HG03460 (cell line): ENCODE measurements around the gene ANO4.
"Not testable (repeated sequence)": the region's sequence is repeated elsewhere in the genome, so short reads cannot be mapped to it uniquely, and the experiment has no call there.

Experiments used
- ATAC-seq: cut with Tn5 transposase; IDR thresholded peaks from one replicate; pipeline ENCODE4 v1.9.1; 2021; ENCODE audit not compliant: unreplicated experiment

ANO4 gene

DNA sequence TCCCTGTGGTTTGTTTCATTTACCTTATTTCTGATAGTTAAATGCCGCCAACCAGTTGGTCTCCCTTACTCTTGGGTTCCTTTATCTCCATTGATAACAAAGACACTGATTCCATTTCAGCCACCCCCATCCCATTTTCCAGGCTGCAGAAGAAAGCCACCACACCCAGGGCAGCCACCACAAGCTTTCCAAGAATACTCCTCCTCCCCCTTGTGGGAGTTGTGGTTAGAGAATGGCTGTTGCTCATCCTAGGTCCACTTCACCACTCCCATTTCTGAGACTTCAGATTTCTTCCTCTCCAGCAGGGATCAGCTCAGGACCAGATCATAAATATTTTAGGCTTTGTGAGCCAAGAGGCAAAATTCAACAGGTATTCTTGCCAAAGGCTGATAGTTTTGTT is 73.9 kb downstream of the ANO4 start:
- no peak for ATAC-seq

DNA sequence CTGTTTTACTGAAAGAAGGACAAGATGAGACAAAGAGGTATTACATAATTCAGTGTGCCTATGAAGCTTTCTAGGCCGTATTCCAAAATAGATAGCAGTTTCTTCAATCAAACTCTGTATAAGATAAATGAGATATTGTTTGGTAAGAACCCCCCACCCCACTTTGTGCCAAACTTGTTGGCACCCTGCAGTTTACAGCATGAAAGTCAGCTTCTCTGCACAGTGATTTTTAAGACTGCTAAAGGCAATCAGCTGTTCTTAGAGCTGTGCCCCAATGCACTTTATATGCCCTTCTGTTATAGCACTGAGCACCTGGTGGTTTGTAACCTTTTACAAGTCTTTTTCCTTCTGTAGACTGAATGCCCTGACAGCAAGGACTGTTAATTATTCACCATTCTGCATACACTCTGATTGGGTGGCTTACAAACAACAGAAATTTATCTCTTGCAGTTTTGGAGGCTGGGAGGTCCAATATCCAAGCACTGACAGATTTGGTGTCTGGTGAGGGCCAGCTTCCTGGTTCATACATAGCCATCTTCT is 76.7 kb downstream of the ANO4 start:
- no peak for ATAC-seq

DNA sequence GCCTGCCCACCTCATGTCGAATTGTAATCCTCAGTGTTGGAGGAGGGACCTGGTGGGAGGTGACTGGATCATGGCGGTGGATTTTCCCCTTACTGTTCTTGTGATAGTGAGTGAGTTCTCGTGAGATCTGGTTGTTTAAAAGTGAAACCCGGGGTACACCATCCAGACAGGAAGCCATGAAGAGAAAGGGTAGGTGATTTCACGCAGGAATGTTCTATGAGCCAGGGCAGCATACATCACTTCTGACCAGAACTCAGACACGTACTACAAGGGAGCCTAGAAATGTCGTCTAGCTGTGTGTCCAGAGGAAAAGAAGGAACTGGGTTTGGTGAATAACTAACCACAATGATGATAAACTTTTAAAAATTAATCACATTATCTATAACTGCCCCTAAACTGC is 80.6 kb downstream of the ANO4 start:
- no peak for ATAC-seq

DNA sequence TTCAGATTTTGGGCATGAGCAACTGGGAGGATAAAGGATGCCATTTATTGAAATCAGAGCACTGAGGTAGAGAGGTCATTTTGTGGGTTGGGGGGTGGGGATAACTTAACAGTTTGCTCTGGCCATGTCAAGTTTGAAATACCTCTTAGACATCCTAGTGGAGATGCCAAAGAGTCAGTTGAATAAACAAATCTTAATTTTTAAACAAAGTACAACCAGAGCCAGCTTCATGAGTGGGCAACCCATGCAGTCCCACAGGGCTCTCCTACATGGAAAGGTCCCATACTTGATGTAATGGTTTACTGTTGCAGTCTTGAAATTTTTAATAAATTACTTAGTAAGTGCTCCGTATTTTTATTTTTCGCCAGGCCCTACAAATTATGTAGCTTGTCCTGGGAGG is 81.2 kb downstream of the ANO4 start:
- ATAC-seq, result no peak

GRCh38 chr12:100877776-100878175 is 83.2 kb downstream of the ANO4 start:
- no peak for ATAC-seq

GRCh38 chr12:100895192-100895591 is 100.6 kb downstream of the ANO4 start:
- ATAC-seq, result no peak

- ATAC-seq, result no peak
These were observed 101.6 kb downstream of the ANO4 start for GRCh38 chr12:100896192-100896591.

- no peak for ATAC-seq
These were observed 102.7 kb downstream of the ANO4 start for GRCh38 chr12:100897240-100897639.

DNA sequence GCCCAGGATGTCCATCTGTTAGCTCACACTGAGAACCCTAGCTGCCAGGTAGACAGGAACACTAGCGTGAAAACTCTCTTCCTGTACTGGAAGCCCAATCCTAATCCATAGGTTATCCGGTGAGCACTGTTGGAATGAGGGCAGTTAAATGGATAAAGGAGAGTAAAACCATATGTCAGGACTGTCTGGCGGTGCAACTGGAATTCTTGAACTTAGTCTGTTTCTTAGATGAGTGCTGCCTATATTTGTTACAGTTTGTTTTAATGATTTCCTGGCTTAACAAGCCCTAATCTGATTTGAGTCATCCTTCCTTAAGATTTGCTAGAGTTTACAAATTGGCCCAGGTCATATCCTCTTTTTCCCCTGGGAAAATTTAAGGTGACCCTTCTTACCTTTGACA is 104.7 kb downstream of the ANO4 start:
- no peak for ATAC-seq

DNA sequence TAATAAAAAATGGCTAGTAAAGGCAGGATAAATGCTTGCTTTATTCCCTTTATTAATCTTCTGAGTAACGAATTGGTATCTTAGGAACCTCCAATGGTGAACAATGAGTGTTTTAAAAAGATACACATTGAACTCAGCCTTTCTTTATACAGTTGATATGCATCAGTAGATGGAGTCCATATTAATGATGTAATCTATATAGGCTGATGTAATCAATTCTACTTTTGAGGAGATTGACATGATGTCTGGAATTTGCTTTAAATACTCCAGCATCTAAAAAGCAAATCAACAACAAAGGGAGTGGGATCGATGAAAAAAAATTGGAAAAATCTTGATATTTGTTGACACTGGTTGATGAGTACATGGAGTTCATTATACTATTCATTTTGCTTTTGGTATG is 106.2 kb downstream of the ANO4 start:
- ATAC-seq, result no peak

- ATAC-seq, result no peak
These were observed 106.7 kb downstream of the ANO4 start for GRCh38 chr12:100901266-100901665.

- ATAC-seq, result no peak
These were observed 109.7 kb downstream of the ANO4 start for GRCh38 chr12:100904270-100904669.

GRCh38 chr12:100908501-100908900 is 113.9 kb downstream of the ANO4 start:
- no peak for ATAC-seq

- ATAC-seq, result no peak
These were observed 119.5 kb downstream of the ANO4 start for GRCh38 chr12:100913872-100914592.

DNA sequence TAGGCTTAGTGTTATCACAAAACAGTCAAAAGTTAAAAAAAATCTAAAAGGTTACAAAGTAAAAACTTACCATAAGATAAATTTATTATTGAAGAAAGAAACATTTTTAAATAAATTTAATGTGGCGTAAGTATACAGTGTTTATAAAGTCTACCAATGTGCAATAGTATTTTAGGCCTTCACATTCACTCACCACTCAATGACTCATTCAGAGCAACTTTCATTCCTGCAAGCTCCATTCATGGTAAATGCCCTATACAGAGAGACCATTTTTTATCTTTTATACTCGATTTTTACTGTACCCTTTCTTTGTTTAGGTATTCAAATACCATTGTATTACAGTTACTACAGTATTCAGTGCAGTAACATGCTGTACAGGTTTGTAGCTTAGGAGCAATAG is 124.5 kb downstream of the ANO4 start:
- ATAC-seq, result no peak

- ATAC-seq, result no peak
These were observed 125.9 kb downstream of the ANO4 start for GRCh38 chr12:100920493-100920892.

GRCh38 chr12:100926669-100927248 is 132.2 kb downstream of the ANO4 start:
- no peak for ATAC-seq

DNA sequence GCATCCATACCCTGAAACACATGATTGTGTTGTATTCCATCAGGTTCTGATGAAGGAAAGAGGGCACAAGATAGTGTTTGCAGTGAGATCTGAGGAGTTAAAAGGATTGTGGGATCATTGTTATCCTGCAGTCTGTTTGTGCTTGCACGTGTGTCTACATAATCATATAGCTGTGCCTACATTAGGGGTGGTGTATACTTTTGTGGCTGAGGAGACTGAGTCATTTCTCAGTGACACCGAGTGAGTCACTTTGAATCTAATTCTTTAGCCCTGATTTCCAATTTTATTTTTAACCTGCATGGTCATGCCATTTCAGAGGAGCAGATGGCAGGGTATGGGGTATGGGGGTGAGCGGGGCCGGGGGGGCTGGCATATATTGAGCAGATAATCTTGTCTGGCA is 133.2 kb downstream of the ANO4 start:
- no peak for ATAC-seq

GRCh38 chr12:100932571-100932970 is 138.0 kb downstream of the ANO4 start:
- ATAC-seq, result no peak

DNA sequence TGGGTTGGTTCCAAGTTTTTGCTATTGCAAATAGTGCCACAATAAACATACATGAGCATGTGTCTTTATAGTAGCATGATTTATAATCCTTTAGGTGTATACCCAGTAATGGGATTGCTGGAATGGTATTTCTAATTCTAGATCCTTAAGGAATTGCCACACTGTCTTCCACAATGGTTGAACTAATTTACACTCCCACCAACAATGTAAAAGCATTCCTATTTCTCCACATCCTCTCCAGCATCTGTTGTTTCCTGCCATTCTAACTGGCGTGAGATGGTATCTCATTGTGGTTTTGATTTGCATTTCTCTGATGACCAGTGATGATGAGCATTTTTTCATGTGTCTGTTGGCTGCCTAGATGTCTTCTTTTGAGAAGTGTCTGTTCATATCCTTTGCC is 139.0 kb downstream of the ANO4 start:
- ATAC-seq, result not testable (repeated sequence)

DNA sequence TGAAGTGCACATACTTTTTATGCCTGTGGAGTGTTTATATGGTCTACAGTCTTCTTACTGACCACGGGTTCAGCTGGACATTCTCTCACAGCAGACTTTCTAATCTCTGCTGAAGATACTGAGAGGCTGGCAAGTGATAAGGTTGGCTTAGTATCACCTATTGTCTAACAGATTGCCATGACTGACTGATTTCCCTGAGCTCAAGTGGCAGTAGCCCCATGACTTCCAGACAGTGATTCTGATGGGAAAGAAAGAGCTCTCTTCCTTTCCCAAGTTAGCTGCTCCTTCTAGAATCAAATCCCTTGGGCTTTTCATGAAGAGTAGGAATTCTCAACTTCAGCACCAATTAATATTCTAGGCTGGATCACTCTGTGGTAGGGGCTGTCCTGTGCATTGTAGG is 141.4 kb downstream of the ANO4 start:
- no peak for ATAC-seq

DNA sequence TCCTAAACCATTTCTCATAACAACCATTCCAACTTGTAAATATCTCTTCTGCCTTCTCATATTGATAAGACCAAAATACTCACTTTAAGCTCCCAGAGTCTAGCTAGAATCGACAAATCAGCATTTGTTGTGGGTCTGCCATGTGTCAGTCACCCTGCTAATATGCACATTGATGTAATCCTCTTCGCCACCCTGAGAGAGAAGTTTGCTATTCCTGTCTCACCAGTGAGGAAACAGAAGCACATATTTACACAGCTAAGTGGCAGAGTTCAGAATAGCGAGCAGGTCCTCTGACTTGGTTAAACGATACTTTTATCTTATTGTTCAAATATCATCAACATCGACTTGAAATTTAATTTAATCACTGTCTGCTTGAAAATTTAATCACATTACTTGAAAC is 142.1 kb downstream of the ANO4 start:
- ATAC-seq, result no peak

DNA sequence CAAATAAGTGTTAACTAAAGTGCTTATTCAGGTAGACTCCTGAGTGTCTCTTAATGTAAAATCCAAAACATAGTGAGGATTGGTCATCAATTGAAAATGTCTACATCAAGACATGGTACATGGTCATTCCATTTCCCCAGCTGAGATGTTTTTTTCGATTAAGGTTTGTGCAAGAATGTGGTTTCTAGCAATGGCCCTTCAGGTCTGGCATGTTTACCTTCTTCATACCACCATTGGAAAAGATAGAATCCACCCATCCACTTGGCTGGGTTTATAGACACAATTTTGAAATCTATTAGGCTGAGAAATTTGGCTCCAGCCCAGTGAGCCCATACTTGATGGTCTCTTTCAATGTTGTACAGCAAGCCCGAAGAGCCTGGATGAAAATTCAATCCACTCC is 145.9 kb downstream of the ANO4 start:
- no peak for ATAC-seq
